Measurements from ENCODE around the gene CHAMP1.
"Not testable (repeated sequence)": the region's sequence is repeated elsewhere in the genome, so short reads cannot be mapped to it uniquely, and the experiment has no call there.

The CHAMP1 gene

DNA sequence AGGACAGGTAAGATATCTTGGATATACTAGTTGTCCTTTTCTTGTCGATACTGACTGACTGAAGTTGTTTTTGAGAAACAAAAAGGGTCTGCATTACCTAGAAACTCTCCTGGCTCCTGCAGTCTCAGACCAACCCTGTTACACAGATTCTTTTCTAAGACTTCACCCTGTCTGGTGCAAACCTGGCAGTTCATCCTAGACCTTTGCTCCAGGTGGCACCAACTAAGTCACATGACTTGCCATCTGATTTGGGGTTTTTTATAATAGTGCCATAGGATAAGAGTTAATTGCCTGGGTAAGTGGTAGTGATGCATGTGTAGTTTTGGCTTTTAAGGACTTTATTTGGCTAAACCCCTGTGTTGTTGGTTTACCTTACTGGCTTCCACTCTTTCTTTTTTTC, 14.3 kb downstream of the CHAMP1 start:
- Histone ChIP-seq H2AFZ (ENCODE audit: low read depth, low read length, severe bottlenecking) (no peak overlapping the region), H3K9me2 (replicated peaks; ENCODE audit: insufficient read depth, low read length) (no peaks in the 10 kb centered on the region), H4K20me1 (ENCODE audit: low read depth, low read length) (peaks cover 12% of the 10 kb centered on the region), H3K9ac (ENCODE audit: low read length) (no peak overlapping the region), H3K79me2 (ENCODE audit: insufficient read depth, low read length) (peaks cover 24% of the 10 kb centered on the region), H3K27ac (ENCODE audit: low read depth, low read length) (no peak overlapping the region), H3K9me3 (ENCODE audit: insufficient read depth, low read length) (no peaks in the 10 kb centered on the region), H3K4me3 (ENCODE audit: insufficient read depth, low read length, poor library complexity, severe bottlenecking) (no peak overlapping the region), H3K27me3 (ENCODE audit: low read length) (no peaks in the 10 kb centered on the region), H3K4me2 (ENCODE audit: low read depth, low read length, poor library complexity, severe bottlenecking) (no peak overlapping the region), H3K36me3 (ENCODE audit: low read length) (peaks cover 16% of the 10 kb centered on the region), H3F3A (ENCODE audit: insufficient read depth) (peaks cover 15% of the 10 kb centered on the region)
- TF ChIP-seq CTCF (IDR thresholded peaks at IDR 0.05; ENCODE audit: insufficient read depth, low read length, poor library complexity, severe bottlenecking) = no peak
- no peak for TF ChIP-seq EZH2phosphoT487 (conservative IDR thresholded peaks at IDR 0.05; ENCODE audit: low read length)

GRCh38 chr13:114330086-114330485, 15.8 kb downstream of the CHAMP1 start:
- peaks cover 16% of the 10 kb centered on the region for H3K79me2 ChIP-seq (ENCODE audit: insufficient read depth, low read length)
- H3K27ac ChIP-seq (ENCODE audit: low read depth, low read length) = no peak overlapping the region
- no peaks in the 10 kb centered on the region for H3K9me2 ChIP-seq (replicated peaks; ENCODE audit: insufficient read depth, low read length)
- no peak overlapping the region for H3K4me2 ChIP-seq (ENCODE audit: low read depth, low read length, poor library complexity, severe bottlenecking)
- peaks cover 13% of the 10 kb centered on the region; the same call in 1 of the 2 replicates for H3K36me3 ChIP-seq (ENCODE audit: low read length)
- no peak overlapping the region for H3K9ac ChIP-seq (ENCODE audit: low read length)
- TF ChIP-seq CTCF (IDR thresholded peaks at IDR 0.05; ENCODE audit: insufficient read depth, low read length, poor library complexity, severe bottlenecking) = no peak
- TF ChIP-seq EZH2phosphoT487 (conservative IDR thresholded peaks at IDR 0.05; ENCODE audit: low read length) = no peak
- no peak overlapping the region for H3K4me3 ChIP-seq (ENCODE audit: insufficient read depth, low read length, poor library complexity, severe bottlenecking)
- H3K27me3 ChIP-seq (ENCODE audit: low read length) = no peaks in the 10 kb centered on the region
- no peak overlapping the region for H2AFZ ChIP-seq (ENCODE audit: low read depth, low read length, severe bottlenecking)
- H4K20me1 ChIP-seq (ENCODE audit: low read depth, low read length) = peaks cover 11% of the 10 kb centered on the region
- no peaks in the 10 kb centered on the region for H3K9me3 ChIP-seq (ENCODE audit: insufficient read depth, low read length)
- peaks cover 15% of the 10 kb centered on the region for H3F3A ChIP-seq (ENCODE audit: insufficient read depth)

GRCh38 chr13:114333881-114334280, 19.6 kb downstream of the CHAMP1 start:
- not testable (repeated sequence) for H3K36me3 ChIP-seq (ENCODE audit: low read length); H3K79me2 ChIP-seq (ENCODE audit: insufficient read depth, low read length); H2AFZ ChIP-seq (ENCODE audit: low read depth, low read length, severe bottlenecking); H3K27me3 ChIP-seq (ENCODE audit: low read length); H3F3A ChIP-seq (ENCODE audit: insufficient read depth); H3K27ac ChIP-seq (ENCODE audit: low read depth, low read length); H4K20me1 ChIP-seq (ENCODE audit: low read depth, low read length); H3K9me2 ChIP-seq (replicated peaks; ENCODE audit: insufficient read depth, low read length); H3K4me3 ChIP-seq (ENCODE audit: insufficient read depth, low read length, poor library complexity, severe bottlenecking); H3K9me3 ChIP-seq (ENCODE audit: insufficient read depth, low read length); H3K9ac ChIP-seq (ENCODE audit: low read length)
- peak overlapping the region; percentile 27 for H3K4me2 ChIP-seq (ENCODE audit: low read depth, low read length, poor library complexity, severe bottlenecking)

GRCh38 chr13:114334305-114335053, 20.2 kb downstream of the CHAMP1 start:
- H3K27ac ChIP-seq (ENCODE audit: low read depth, low read length) = no peak overlapping the region
- TF ChIP-seq CTCF (IDR thresholded peaks at IDR 0.05; ENCODE audit: insufficient read depth, low read length, poor library complexity, severe bottlenecking) (no peak), EZH2phosphoT487 (conservative IDR thresholded peaks at IDR 0.05; ENCODE audit: low read length) (no peak)
- no peak overlapping the region for H2AFZ ChIP-seq (ENCODE audit: low read depth, low read length, severe bottlenecking)
- H3K79me2 ChIP-seq (ENCODE audit: insufficient read depth, low read length) = no peaks in the 10 kb centered on the region
- H3K4me3 ChIP-seq (ENCODE audit: insufficient read depth, low read length, poor library complexity, severe bottlenecking) = no peak overlapping the region
- no peak overlapping the region for H3K9ac ChIP-seq (ENCODE audit: low read length)
- no peaks in the 10 kb centered on the region for H3K36me3 ChIP-seq (ENCODE audit: low read length)
- H3K9me3 ChIP-seq (ENCODE audit: insufficient read depth, low read length) = no peaks in the 10 kb centered on the region
- no peaks in the 10 kb centered on the region for H3K27me3 ChIP-seq (ENCODE audit: low read length)
- peak overlapping the region; percentile 27 for H3K4me2 ChIP-seq (ENCODE audit: low read depth, low read length, poor library complexity, severe bottlenecking)
- H3F3A ChIP-seq (ENCODE audit: insufficient read depth) = 0 out of 2 replicates have a peak, but pooled peaks cover under 1% of the 10 kb centered on the region
- no peaks in the 10 kb centered on the region for H4K20me1 ChIP-seq (ENCODE audit: low read depth, low read length)
- no peaks in the 10 kb centered on the region for H3K9me2 ChIP-seq (replicated peaks; ENCODE audit: insufficient read depth, low read length)

DNA sequence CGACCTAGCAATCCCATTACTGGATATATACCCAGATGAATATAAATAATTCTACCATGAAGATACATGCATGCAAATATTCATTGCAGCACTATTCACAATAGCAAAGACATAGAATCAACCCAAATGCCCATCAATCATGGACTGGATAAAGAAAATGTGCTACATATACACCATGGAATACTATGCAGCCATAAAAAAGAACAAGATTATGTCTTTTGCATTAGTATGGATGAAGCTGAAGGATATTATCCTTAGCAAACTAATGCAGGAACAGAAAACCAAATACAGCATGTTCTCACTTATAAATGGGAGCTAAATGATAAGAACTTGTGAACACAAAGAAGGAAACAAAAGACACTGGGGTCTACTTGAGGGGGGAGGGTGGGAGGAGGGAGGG, 22.2 kb downstream of the CHAMP1 start:
- H2AFZ ChIP-seq (ENCODE audit: low read depth, low read length, severe bottlenecking); H3K27me3 ChIP-seq (ENCODE audit: low read length); H3K79me2 ChIP-seq (ENCODE audit: insufficient read depth, low read length); H3F3A ChIP-seq (ENCODE audit: insufficient read depth); H3K9ac ChIP-seq (ENCODE audit: low read length); H3K36me3 ChIP-seq (ENCODE audit: low read length); H3K27ac ChIP-seq (ENCODE audit: low read depth, low read length); H3K4me3 ChIP-seq (ENCODE audit: insufficient read depth, low read length, poor library complexity, severe bottlenecking); H3K4me2 ChIP-seq (ENCODE audit: low read depth, low read length, poor library complexity, severe bottlenecking); H3K9me3 ChIP-seq (ENCODE audit: insufficient read depth, low read length); H3K9me2 ChIP-seq (replicated peaks; ENCODE audit: insufficient read depth, low read length); H4K20me1 ChIP-seq (ENCODE audit: low read depth, low read length): not testable (repeated sequence)

Measured in SU-DHL-6 (cell line).